Inflammatory macrophage treated with lipopolysaccharide for 1 hour (primary cell): ENCODE results near the gene ARVCF.
"Not testable (repeated sequence)": the region's sequence is repeated elsewhere in the genome, so short reads cannot be mapped to it uniquely, and the experiment has no call there.

ENCODE experiments used
- DNase-seq, 2 donors: peaks; one replicate each; pipeline ENCODE4 v3.0.0-alpha.2; 2020 to 2022

ARVCF gene

GRCh38 chr22:19958083-19959042 is 58.3 kb downstream of the ARVCF start:
- no peak for DNase-seq

DNA sequence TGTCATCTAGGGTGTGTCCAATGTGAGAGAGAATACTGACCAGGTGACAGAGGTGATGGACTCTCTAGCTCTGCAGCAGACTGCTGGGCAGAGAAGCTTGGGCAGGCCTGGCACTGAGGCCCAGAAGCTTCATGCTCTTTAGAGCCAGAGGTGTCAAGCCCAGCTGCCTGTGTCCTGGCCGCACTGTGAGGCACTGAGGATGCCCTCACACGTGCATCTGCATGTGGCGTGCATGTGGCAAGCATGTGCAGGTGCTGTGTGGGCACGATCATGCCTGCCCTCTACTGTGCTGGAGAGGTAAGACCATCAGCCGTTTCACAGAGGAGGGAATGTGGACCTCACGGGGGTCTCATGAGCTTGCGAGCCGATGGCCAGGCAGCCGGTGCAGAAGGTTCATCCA is 59.2 kb downstream of the ARVCF start:
- DNase-seq, result no peak

DNA sequence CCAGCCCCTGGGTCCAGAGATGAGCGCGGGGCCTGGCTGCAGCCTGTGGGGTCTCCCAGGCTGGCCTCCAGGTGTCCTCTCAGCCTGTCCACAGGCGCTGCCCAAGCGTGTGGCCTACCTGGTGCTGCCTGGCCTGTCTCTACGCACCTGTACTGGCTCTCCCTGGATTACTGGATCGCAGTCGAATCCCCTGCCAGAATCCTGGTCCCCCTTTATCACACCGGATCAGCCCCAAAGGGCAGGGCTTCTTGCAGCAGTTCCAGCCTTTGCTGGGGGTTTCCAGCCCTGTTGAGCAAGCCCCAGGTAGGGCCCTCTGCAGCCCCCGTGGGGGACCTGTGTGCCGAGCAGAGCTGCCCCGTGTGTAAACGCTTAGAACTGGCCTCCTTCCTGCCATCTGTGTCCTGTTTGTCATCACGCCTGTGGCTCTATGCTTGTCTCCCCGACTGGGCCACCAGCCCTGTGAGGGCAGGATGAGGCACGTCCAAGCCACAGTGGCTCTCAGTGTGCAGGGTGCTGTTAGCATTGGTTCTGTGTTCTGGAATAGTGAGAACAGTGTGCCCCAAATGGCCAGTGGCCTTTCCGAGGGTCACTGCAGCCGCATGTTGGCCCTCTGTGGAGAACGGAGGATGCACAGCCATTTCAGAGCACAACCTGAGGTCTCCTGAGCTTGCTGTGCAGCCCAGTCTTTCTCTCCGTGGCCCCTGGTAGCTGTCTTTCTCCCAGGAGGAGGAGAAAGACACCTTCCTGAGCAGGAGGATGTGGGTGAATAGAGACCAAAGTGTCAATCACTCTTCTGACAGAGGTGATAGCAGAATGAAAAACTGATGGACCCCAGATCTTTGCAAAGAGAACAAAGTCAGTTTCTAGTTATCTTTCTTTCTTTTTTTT is 61.1 kb downstream of the ARVCF start:
- no peak for DNase-seq

- DNase-seq, result no peak
Observed at GRCh38 chr22:19951346-19951745, 65.3 kb downstream of the ARVCF start.

DNA sequence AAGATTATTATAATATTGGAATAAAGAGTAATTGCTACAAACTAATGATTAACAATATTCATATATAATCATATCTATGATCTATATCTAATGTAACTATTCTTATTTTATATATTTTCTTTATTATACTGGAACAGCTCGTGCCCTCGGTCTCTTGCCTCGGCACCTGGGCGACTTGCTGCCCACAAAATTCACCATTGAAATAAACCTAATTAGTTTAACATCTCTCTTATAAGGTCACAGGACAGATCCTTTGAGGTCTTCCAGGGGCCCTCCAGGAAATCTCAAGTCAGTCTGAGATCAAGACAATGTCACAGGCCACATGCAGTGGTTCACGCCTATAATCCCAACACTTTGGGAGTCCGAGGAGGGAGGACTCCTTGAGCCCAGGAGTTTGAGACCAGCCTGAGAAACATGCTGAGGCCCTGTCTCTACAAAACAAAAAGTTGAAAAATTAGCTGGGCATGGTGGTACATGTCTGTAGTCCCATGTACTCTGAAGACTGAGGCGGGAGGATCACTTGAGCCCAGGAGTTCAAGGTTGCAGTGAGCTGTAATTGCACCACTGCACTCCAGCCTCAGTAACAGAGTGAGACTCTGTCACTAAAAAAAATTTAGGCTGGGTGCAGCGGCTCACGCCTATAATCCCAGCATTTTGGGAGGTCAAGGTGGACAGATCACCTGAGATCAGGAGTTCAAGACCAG is 68.4 kb downstream of the ARVCF start:
- DNase-seq, result no peak

DNA sequence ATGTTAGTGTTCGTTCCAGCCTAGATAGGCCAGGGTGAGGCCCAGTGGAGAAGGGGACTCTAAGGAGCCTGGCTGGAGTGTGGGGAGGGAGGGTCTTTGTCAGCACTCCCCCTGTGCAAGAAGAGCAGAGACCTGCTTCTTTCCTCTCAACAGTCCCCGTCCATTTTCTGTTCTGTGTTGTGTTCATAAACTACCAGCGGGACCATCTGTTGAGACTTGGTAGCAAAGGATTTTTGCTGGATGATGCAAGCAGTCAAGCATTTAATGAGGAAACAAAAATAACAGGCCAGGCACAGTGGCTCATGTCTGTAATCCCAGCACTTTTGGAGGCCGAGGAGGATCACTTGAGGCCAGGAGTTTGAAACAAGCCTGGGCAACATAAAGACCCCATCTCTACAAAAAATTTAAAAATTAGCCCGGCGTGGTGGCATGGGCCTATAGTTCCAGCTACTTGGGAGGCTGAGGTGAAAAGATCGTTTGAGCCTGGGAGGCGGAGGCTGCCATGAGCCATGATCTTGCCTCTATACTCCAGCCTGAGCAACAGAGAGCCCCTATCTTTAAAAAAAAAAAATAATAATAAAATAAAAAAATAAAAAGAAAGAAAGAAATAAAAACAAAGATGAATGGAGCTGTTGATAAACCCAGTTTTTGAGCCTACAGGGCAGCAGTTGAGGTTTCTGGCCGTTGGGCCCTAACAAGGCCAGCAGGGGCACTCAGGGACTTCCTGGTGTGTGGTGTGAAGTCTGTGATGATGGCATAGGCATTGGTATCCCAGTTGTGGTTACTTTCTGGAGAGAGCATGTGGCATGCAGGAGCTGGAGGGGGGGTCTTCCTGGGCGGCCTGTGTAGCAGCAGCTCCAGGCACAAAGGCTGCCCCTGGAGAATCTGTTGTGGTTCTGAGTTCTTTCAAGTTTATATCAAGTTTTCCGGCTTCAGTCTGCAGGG is 73.3 kb downstream of the ARVCF start:
- DNase-seq, result peak; percentile 41 to 48

DNA sequence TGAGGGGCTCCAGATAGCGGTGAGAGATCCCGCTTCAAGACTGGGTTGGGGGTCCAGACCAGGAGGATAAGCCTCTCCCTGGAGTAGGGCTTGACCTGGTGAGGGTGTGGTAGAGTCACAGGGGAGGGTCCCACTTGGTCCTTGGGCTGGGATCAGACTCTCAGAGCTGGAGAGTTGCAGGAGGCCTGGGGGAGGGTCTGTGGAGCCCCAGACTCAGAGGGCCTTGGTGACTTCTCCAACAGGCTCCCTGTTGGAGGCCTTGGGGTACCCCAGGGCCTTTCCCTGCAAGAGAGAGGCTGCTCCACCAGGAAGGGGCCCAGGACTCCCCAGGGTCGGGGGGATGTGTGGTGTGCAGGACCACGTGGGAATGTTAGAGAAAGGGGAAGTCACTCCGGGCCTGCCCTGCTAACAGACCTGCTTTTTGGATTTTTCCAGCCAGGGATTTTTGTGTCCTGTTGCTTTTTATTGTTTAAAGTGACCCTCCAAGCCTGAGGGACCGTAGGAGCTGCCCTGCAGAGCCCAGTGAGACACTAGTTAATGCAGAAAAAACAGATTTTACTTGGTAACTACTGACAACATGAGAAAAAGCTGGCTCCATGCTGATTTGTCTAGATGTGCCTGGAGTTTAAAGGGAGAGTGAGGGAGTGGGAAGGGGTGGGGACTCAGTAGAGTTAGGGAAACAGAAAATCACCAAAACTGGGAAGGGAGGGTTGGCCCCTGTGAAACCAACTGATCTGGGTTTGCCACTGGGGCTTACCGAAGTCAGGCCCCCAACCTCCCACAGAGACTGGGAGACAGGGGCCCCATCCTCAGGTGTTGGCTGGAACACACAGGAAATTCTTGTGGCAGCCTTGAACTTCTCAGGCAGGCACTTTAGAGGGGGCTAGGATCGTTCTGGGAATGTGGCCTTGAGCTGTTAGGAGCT is 74.2 kb downstream of the ARVCF start:
- DNase-seq, result peak; percentile 47 to 53

DNA sequence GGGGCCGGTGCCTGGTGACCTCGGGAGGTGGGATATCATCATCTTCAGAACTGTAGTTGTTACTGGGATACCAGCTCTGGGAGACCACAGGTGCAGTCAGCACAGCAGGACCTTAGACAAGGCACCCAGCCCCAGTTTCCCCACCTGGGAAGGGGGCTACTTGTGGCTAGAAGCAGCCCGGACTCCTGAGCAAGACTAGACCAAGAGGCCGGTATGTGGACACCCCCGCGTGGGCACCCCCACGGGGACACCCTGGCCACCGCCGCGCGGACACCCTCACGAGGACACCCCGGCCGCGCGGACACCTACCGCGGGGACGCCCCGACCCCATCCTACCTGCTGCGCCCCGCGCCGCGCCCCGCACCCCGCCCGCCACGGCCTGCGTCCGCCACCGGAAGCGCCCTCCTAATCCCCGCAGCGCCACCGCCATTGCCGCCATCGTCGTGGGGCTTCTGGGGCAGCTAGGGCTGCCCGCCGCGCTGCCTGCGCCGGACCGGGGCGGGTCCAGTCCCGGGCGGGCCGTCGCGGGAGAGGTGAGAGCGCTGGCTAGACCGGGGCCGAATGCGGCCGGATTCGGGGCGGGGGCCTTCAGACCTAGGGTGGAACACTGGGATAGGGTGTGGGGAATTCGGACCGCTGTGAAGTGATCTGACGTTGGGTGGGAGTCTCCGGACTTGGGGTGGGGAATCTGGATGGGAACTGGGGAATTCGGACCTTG is 75.1 kb downstream of the ARVCF start, which contains the start of the genes COMT and TXNRD2:
Gene COMT (plus strand): TSS at position 408 of the 718 bp plus-strand sequence. CDS start 20,755 bp downstream, outside the sequence.
Gene TXNRD2 (minus strand): TSS at position 454 of the 718 bp plus-strand sequence. CDS start 15 bp downstream, at position 439.
- peak; percentile 49 to 68 for DNase-seq

- DNase-seq, result no peak
Observed at GRCh38 chr22:19940536-19941364, 75.9 kb downstream of the ARVCF start.

DNA sequence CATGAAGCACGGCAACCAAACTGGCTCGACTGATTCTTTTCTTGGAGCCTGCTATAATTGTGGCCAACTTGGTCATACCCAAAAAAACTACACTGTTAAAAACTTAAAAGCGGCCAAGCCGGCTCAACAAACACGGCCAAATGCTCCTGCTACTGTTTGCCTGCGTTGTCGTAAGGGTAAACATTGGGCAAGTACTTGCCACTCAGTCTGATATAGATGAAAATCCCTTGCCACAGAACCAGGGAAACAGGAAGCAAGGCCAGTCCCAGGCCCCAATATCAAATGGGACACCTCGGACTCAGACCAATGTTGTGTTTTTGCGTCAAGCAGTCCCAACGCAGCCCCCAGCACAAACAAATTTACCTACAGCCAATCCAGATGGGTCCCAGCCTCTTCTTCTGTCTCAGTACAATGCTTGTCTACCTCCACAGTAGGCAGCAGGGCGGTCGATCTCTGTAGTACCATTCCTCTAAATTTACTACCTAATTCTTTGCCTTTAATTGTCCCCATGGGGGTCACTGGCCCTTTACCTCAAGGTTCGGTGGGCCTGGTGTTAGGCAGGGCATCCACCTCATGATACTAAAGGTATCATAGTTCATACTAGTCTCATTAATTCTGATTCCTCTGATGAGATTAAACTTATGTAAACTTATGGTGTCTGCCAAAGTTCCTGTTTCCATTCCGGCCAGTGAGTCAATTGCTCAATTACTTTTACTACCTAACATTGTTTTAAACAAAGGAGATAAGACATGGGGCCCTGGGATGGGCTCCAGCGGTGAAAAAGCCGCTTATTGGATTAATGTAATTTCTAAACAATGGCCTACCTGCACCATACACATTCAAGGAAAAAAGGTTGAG is 78.8 kb downstream of the ARVCF start:
- DNase-seq, result peak; percentile 19 to 39

DNA sequence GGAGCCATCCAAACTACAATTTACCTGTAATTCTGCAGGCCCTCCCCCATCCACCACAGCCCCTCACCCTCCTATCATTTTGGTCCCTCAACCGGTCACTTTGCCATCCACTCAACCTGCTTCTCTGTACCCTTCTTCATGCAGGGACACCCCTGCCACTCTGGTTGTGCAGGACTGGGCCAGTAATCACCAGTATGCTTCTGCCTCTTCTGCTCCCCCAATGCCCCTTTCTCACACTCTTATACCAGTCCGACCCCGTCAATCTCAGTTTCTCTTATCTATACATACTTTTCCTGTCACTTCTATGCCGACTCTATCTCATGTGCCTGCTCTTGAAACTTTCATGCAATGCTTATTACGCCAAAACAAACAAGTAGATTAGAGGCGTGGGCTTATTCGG is 80.1 kb downstream of the ARVCF start:
- DNase-seq, result no peak

DNA sequence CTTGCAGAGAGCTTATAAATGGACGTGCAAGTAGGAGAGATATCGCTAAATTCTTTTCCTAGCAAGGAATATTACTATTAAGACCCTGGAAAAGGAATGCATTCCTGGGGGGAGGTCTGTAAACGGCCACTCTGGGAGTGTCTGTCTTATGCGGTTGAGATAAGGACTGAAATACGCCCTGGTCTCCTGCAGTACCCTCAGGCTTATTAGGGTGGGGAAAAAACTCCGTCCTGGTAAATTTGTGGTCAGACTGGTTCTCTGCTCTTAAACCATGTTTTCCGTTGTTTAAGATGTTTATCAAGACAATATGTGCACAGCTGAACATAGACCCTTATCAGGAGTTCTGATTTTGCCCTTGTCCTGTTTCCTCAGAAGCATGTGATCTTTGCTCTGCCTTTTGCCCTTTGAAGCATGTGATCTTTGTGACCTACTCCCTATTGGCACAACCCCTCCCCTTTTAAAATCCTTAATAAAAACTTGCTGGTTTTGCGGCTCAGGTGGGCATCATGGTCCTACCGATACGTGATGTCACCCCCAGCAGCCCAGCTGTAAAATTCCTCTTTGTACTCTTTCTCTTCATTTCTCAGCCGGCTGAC is 81.4 kb downstream of the ARVCF start:
- DNase-seq, result not testable (repeated sequence)

GRCh38 chr22:19933341-19934241 is 83.0 kb downstream of the ARVCF start:
- no peak for DNase-seq

DNA sequence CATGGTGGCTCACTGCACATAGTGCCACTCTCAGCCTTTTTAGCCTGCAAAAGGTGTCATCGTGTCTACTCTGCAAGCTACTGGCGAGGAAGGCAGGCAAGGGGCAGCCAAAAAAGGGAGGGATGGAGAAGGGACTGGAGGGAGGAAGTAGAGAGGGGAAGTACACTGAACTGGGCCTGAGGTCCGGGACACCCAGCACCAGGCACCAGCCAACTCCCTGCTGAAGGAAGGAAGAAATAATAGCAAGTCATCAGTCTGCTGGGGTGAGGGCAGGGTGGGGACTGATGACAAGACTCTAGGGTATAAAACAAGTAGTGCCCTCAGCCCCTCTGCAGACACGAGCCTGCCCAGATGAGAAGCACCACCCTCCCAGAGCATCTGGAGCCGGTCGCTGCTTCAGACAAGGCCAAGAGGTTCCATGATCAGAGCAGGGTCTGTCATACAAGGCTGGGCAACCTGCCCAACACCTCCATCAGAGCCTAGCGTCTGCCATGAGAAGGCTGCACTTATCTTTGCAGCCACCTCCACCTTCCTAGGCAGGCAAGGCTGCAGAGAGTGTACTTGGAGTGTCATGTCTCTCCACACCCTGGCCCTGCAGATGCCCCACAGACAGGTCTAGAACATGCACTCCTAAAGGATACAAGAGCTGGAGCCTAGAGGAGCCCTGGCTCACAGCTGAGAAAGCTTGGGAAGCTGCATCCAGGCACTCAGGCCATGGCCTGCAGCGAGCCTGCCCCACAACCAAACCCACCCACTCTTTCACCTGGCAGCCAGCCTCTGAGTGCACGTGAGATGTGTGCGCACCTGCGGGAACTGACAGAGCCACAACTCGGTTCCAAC is 84.0 kb downstream of the ARVCF start:
- DNase-seq, result peak; percentile 14 to 24

DNA sequence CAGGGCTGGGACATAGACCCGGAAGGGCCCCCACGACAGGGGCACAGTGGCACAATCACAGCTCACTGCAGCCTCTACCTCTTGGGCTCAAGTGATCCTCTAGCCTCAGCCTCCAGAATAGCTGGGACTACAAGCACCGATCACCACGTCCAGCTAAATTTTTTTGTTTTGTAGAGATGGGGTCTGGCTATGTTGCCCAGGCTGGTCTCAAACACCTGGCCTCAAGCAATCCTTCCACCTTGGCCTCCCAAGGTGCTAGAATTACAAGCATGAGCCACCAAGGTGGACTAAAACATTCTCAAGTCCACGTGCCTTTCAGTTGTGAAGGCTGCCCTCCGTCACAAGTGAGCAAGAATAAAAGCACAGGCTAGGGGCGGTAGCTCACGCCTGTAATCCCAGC is 85.1 kb downstream of the ARVCF start:
- DNase-seq, result no peak
